HepG2 (cell line): ENCODE data around the gene AEN. TPM values are rescaled to one million over a fixed set of nuclear protein-coding genes. Genes with fewer than 3 reads are reported as not detected.

ENCODE experiments used
- ADNP ChIP-seq: sonication (generic); formaldehyde crosslinking; IDR thresholded peaks from 2 replicates; pipeline ENCODE4 v1.4.0; 2020; ENCODE audit warnings: missing genetic modification reagents
- CAMTA2 ChIP-seq: sonication (generic); formaldehyde crosslinking; IDR thresholded peaks from 2 replicates; pipeline ENCODE4 v1.4.0; 2020; ENCODE audit warnings: mild to moderate bottlenecking, missing genetic modification reagents, borderline replicate concordance
- JARID2 ChIP-seq: sonication (generic); formaldehyde crosslinking; IDR thresholded peaks from 2 replicates; pipeline ENCODE4 v1.8.1; 2023; ENCODE audit warnings: missing genetic modification reagents, inconsistent platforms; ENCODE audit not compliant: insufficient replicate concordance
- KLF9 ChIP-seq: IDR thresholded peaks from 2 replicates; pipeline ENCODE4 v1.6.1; 2016; ENCODE audit warnings: low read depth
- NFE2L2 ChIP-seq: fragments of 150-350 bp; IDR thresholded peaks from 2 replicates; pipeline ENCODE4 v1.6.1; 2014; ENCODE audit warnings: low read length
- NFIC ChIP-seq: IDR thresholded peaks from 2 replicates; pipeline ENCODE4 v1.6.1; 2012; ENCODE audit warnings: mild to moderate bottlenecking, low read length, inconsistent platforms
- NRL ChIP-seq: sonication (generic); formaldehyde crosslinking; IDR thresholded peaks from 2 replicates; pipeline ENCODE4 v1.5.0; 2020; ENCODE audit warnings: missing genetic modification reagents, mild to moderate bottlenecking, moderate library complexity, borderline replicate concordance
- SP2 ChIP-seq: sonication (generic); formaldehyde crosslinking; IDR thresholded peaks from 2 replicates; pipeline ENCODE4 v1.5.1; 2020; ENCODE audit warnings: mild to moderate bottlenecking, missing genetic modification reagents
- ZC3H13 ChIP-seq: sonication (generic); formaldehyde crosslinking; IDR thresholded peaks from 2 replicates; pipeline ENCODE4 v1.8.1; 2023; ENCODE audit warnings: mild to moderate bottlenecking, missing genetic modification reagents, moderate library complexity
- ZFP41 ChIP-seq: sonication (generic); formaldehyde crosslinking; IDR thresholded peaks from 2 replicates; pipeline ENCODE4 v1.4.0; 2020; ENCODE audit warnings: mild to moderate bottlenecking, missing genetic modification reagents, borderline replicate concordance
- ZNF124 ChIP-seq: sonication (generic); formaldehyde crosslinking; IDR thresholded peaks from 2 replicates; pipeline ENCODE4 v1.4.0; 2020; ENCODE audit warnings: missing genetic modification reagents
- ZNF274 ChIP-seq: sonication (generic); formaldehyde crosslinking; IDR thresholded peaks from 2 replicates; pipeline ENCODE4 v1.5.1; 2020; ENCODE audit warnings: mild to moderate bottlenecking, missing genetic modification reagents
- ZNF30 ChIP-seq: sonication (generic); formaldehyde crosslinking; IDR thresholded peaks from 2 replicates; pipeline ENCODE4 v1.5.0; 2020; ENCODE audit warnings: mild to moderate bottlenecking, missing genetic modification reagents
- ZNF354B ChIP-seq: sonication (generic); formaldehyde crosslinking; IDR thresholded peaks from 2 replicates; pipeline ENCODE4 v1.8.0; 2022; ENCODE audit warnings: mild to moderate bottlenecking, missing genetic modification reagents
- ZNF451 ChIP-seq: sonication (generic); formaldehyde crosslinking; IDR thresholded peaks from 2 replicates; pipeline ENCODE4 v1.5.0; 2020; ENCODE audit warnings: mild to moderate bottlenecking, missing genetic modification reagents
- ZNF510 ChIP-seq: sonication (generic); formaldehyde crosslinking; IDR thresholded peaks from 2 replicates; pipeline ENCODE4 v1.4.0; 2020; ENCODE audit warnings: low read depth, mild to moderate bottlenecking, missing genetic modification reagents
- ZNF543 ChIP-seq: sonication (generic); formaldehyde crosslinking; IDR thresholded peaks from 2 replicates; pipeline ENCODE4 v1.4.0; 2020; ENCODE audit warnings: mild to moderate bottlenecking, missing genetic modification reagents
- ZNF713 ChIP-seq: sonication (generic); formaldehyde crosslinking; IDR thresholded peaks from 2 replicates; pipeline ENCODE4 v1.4.0; 2020; ENCODE audit warnings: mild to moderate bottlenecking, missing genetic modification reagents
- ZNF841 ChIP-seq: sonication (generic); formaldehyde crosslinking; IDR thresholded peaks from 2 replicates; pipeline ENCODE4 v1.8.1; 2023; ENCODE audit warnings: missing genetic modification reagents, borderline replicate concordance
- polyA plus RNA-seq, 8 experiments: library from polyadenylated mRNA; depleted of rRNA in 3 of 8; stranded (reverse) in 7 of 8; unstranded in 1 of 8; fragments of >200 nt; fragmentation: Illumina TruSeq in 4 of 8; extraction: Trizol in 4 of 8; gene quantifications; 2 replicates each; pipeline versions ENCODE4 v1.2.1 to v1.2.3, GENCODE V29; 2011 to 2016; ENCODE audit warnings: low read depth in 4 of 8, missing spikeins in 1 of 8, mixed read lengths in 1 of 8; ENCODE audit not compliant: insufficient read depth in 1 of 8
- total RNA-seq, 5 experiments: library from RNA; depleted of rRNA; stranded (reverse); fragments of >200 nt; fragmentation: Illumina TruSeq; extraction: Trizol; gene quantifications; 2 replicates each; pipeline ENCODE4 v1.2.3, GENCODE V29; 2016; ENCODE audit warnings: low read depth in 1 of 5
- TF ChIP-seq, protein P1 (sequence below): sonication (generic); formaldehyde crosslinking; IDR thresholded peaks from 2 replicates; pipeline ENCODE4 v1.5.0; 2020; ENCODE audit warnings: missing genetic modification reagents
- TF ChIP-seq, protein P2 (sequence below): sonication (generic); formaldehyde crosslinking; IDR thresholded peaks from 2 replicates; pipeline ENCODE4 v1.8.1; 2023; ENCODE audit warnings: missing genetic modification reagents, mild to moderate bottlenecking, borderline replicate concordance
- TF ChIP-seq, protein P3 (sequence below): sonication (generic); formaldehyde crosslinking; IDR thresholded peaks from 2 replicates; pipeline ENCODE4 v1.4.0; 2020; ENCODE audit warnings: low read depth, mild to moderate bottlenecking, missing genetic modification reagents
- TF ChIP-seq, protein P4 (sequence below): sonication (generic); formaldehyde crosslinking; IDR thresholded peaks from 2 replicates; pipeline ENCODE4 v1.5.0; 2020; ENCODE audit warnings: mild to moderate bottlenecking, missing genetic modification reagents, moderate library complexity
- TF ChIP-seq, protein P5 (sequence below): sonication (generic); formaldehyde crosslinking; conservative IDR thresholded peaks from 2 replicates; pipeline ENCODE4 v1.4.0; 2020; ENCODE audit warnings: missing genetic modification reagents

Gene AEN
- total and polyA plus RNA-seq, 2 of the 13 experiments (the other 11 are each of a cell fraction or from before 2014, with no cell fraction given), result 51.3 to 118 TPM

DNA sequence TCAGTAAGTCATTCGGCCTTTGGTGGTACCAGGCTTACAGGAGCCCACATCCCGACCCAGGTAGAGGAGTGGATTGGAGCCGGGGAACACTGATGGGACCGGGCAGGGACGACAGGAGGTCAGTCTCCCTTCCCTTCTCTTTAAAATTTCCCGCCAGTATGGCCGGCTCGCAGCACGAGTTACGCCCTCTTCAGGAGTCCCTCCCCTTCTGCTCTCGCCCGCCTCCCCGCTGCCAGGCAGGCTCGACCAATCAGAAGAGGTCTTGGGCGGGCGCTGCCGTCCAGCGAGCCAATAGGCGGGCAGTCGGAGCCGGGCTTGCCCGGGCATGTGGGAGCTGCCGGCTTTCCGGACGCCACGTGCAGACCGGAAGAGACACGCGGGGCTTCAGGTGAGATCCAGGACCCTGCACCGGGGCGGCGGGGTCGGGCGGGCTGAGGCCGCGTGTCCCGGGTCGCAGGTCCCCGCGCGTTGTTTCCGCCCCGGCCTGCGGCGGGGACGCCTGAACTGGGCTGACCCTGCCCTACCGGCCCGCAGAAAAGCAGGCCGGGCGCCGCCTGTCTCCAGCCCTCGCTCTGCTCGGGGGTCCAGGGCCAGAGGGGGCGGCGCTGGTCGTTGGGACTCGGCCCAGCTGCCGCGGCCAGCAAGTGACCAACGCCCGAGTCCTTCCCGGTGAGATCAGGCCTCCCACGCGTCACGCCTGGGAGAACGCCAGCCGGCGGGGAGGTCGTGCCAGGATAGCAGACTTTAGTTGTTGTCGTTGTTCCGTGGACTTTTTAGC, at the start of gene AEN (continued):
- TF ChIP-seq, protein P1, sequence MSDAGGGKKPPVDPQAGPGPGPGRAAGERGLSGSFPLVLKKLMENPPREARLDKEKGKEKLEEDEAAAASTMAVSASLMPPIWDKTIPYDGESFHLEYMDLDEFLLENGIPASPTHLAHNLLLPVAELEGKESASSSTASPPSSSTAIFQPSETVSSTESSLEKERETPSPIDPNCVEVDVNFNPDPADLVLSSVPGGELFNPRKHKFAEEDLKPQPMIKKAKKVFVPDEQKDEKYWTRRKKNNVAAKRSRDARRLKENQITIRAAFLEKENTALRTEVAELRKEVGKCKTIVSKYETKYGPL, result no peak
- no peak for TF ChIP-seq ADNP (CRISPR knock-in tag)
- no peak for TF ChIP-seq ZNF841 (CRISPR knock-in tag)
- TF ChIP-seq, protein P2, sequence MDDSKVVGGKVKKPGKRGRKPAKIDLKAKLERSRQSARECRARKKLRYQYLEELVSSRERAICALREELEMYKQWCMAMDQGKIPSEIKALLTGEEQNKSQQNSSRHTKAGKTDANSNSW (CRISPR knock-in tag), result 0 out of 2 replicates have a peak, but pooled peaks have one; percentile 79
- TF ChIP-seq, protein P3, sequence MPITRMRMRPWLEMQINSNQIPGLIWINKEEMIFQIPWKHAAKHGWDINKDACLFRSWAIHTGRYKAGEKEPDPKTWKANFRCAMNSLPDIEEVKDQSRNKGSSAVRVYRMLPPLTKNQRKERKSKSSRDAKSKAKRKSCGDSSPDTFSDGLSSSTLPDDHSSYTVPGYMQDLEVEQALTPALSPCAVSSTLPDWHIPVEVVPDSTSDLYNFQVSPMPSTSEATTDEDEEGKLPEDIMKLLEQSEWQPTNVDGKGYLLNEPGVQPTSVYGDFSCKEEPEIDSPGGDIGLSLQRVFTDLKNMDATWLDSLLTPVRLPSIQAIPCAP (CRISPR knock-in tag), result no peak
- TF ChIP-seq ZNF30 (CRISPR knock-in tag), result no peak
- TF ChIP-seq JARID2 (CRISPR knock-in tag), result no peak
- no peak for TF ChIP-seq ZNF510
- peak; percentile 72 for TF ChIP-seq ZC3H13 (CRISPR knock-in tag)
- TF ChIP-seq NFE2L2, result no peak
- TF ChIP-seq CAMTA2 (CRISPR knock-in tag), result no peak
- 0 out of 2 replicates have a peak, but pooled peaks have one; percentile 13 for TF ChIP-seq KLF9 (CRISPR knock-in tag)
- no peak for TF ChIP-seq ZNF354B (CRISPR knock-in tag)
- no peak for TF ChIP-seq NFIC
- no peak for TF ChIP-seq ZNF543 (CRISPR knock-in tag)
- TF ChIP-seq, protein P4, sequence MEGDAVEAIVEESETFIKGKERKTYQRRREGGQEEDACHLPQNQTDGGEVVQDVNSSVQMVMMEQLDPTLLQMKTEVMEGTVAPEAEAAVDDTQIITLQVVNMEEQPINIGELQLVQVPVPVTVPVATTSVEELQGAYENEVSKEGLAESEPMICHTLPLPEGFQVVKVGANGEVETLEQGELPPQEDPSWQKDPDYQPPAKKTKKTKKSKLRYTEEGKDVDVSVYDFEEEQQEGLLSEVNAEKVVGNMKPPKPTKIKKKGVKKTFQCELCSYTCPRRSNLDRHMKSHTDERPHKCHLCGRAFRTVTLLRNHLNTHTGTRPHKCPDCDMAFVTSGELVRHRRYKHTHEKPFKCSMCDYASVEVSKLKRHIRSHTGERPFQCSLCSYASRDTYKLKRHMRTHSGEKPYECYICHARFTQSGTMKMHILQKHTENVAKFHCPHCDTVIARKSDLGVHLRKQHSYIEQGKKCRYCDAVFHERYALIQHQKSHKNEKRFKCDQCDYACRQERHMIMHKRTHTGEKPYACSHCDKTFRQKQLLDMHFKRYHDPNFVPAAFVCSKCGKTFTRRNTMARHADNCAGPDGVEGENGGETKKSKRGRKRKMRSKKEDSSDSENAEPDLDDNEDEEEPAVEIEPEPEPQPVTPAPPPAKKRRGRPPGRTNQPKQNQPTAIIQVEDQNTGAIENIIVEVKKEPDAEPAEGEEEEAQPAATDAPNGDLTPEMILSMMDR, result peak; percentile 26; the same call in 1 of the 2 replicates
- TF ChIP-seq ZFP41, result peak; percentile 88; the same call in 1 of the 2 replicates
- TF ChIP-seq ZNF124 (CRISPR knock-in tag), result 0 out of 2 replicates have a peak, but pooled peaks have one; percentile 19
- peak; percentile 76; the same call in 1 of the 2 replicates for TF ChIP-seq NRL (CRISPR knock-in tag)
- peak; percentile 84; the same call in 1 of the 2 replicates for TF ChIP-seq ZNF274 (CRISPR knock-in tag)
- peak; percentile 95 for TF ChIP-seq SP2 (CRISPR knock-in tag)
- TF ChIP-seq ZNF451 (CRISPR knock-in tag), result 0 out of 2 replicates have a peak, but pooled peaks have one; percentile 32
- no peak for TF ChIP-seq ZNF713 (CRISPR knock-in tag)
- TF ChIP-seq, protein P5, sequence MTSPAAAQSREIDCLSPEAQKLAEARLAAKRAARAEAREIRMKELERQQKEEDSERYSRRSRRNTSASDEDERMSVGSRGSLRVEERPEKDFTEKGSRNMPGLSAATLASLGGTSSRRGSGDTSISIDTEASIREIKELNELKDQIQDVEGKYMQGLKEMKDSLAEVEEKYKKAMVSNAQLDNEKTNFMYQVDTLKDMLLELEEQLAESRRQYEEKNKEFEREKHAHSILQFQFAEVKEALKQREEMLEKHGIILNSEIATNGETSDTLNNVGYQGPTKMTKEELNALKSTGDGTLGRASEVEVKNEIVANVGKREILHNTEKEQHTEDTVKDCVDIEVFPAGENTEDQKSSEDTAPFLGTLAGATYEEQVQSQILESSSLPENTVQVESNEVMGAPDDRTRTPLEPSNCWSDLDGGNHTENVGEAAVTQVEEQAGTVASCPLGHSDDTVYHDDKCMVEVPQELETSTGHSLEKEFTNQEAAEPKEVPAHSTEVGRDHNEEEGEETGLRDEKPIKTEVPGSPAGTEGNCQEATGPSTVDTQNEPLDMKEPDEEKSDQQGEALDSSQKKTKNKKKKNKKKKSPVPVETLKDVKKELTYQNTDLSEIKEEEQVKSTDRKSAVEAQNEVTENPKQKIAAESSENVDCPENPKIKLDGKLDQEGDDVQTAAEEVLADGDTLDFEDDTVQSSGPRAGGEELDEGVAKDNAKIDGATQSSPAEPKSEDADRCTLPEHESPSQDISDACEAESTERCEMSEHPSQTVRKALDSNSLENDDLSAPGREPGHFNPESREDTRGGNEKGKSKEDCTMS (CRISPR knock-in tag), result no peak
